SIG-M5 treated with dmso at 0.1 percent for 504 hours (cell line): Measurements from ENCODE around the gene ADH7.
A peak's percentile ranks its signal among the peaks of the same experiment; 100 is the strongest.

Source experiments
- DNase-seq: peaks from one replicate; lab custom pipeline; 2025; ENCODE audit not compliant: unreplicated experiment; lab: John Stamatoyannopoulos, UW

The ADH7 gene

DNA sequence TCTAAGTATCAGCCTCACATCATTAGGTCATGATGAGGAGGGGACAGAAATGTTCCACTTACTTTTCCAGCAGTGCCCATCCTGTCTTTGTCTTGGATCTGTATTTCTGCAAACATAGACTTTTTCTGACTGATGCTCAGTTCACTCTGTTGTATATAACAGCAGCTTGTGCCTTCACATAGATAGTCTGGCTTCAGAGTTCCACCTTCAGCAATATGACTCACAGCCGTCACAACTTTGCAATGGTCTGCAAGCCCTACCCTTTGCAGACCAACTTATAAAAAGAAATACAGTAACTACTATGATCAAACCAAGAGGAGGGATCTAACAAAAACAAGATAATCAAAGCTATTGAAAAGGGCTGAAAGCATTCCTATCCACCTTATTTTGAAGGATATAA, at the start of gene ADH7:
Gene ADH7, minus strand, starts transcription at position 189 of the 400 bp plus-strand sequence. Its CDS starts 109 bp downstream, at position 80.
- DNase-seq = no peak

DNA sequence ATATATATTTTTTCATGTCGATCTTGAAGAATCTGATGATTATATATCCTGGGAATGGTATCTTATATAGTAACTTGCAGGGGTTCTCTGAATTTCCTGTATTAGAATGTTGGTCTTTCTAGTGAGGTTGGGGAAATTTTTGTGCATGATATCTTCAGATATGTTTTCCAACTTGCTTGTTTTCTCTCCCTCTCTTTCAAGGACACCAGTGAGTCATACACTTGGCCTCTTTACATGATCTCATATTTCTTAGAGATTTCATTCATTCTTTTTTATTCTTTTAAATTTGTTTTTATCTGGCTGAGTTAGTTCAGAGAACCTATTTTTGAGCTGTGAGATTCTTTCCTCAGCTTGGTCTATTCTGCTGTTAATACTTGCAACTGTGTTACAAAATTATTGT, 48.5 kb upstream of the ADH7 start:
- DNase-seq = no peak

DNA sequence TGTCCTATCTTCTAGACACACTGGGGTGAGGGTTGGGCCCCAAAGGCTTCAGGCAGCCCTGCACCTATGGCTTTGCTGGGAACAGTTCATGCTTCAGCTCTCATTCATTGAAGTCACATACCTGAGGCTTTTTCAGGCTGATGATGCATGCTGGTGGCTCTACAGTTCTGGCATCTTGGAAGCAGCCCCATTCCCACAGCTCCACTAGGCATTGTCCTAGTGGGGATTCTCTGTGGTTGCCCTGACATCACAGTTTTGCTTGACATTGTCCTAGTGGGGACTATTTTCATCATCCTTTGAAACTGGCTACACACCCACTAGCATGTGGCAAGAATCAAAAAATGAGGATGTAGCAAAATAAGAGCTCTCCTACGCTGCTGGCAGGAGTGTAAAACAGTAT, 38.0 kb upstream of the ADH7 start:
- no peak for DNase-seq

DNA sequence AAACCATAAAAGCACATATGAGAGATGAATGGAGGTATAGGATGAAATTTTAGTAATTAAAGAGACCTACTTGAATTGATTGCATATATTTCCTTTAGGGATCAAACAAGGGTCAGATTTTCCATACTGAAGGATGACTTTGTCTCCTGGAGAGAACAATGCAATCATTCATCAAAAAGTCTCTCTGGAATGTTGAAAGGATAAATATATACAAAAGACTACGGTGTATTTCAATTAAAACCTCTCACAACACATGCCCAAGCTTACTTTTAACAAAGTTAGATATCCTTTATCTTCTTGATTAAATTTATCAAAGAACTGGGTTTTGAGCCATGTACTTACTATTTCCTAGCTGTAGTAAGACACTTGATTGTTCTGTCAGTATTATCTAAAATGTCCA, 36.8 kb upstream of the ADH7 start:
- DNase-seq = no peak

DNA sequence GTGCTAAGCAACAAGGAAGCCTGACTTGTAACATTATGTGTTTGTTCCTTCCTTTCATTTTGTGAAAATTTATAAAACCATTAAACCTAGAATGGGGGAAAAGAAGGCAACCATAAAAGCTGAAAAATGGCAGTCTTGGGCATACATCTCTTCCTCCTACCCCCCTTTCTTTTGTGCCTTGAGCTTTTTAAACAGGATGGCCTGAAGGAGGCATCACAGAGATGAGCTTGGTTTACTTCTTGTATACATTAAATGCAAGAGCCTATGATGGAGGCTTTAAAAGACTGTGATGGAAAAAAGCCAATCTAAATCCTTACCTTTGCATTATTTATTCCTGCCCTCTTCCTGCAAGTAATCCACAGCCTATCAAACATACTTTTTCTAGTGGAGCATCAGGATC, 36.2 kb upstream of the ADH7 start:
- DNase-seq = no peak

DNA sequence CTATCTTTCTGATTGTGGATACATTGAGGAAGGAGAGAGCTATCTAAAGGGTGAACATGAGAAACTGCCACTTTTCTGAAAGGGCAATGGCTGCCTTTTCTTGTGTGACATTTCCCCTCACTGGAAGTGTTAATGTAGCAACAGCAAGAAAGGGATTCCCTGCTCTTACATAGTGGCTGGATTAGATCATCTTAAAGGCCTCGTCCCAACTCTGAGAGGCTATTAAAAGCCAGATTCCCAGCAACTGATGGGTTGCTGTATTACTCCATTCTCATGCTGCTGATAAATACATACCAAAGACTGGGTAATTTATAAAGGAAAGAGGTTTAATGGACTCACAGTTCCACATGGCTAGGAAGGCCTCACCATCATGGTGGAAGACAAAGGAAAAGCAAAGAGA, 33.7 kb upstream of the ADH7 start:
- DNase-seq = no peak

DNA sequence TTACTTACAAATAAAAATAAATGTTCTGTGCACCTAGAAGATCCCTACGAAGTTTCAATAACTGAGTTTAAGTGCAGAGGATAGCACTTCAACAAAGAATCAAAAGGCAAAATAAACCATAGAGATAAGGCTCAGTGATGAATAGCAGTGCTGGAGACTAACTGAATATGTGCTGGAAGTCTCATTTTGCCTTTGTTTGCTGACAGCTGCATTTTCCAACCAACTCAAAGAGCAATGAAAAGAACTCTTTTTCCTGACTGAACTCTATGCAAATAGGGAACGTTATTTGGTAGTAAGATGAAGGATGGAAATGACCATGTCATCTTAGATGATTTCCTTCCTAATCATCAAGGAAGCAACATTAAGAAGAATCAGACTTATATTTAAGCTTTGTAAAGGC, 32.7 kb upstream of the ADH7 start:
- no peak for DNase-seq

DNA sequence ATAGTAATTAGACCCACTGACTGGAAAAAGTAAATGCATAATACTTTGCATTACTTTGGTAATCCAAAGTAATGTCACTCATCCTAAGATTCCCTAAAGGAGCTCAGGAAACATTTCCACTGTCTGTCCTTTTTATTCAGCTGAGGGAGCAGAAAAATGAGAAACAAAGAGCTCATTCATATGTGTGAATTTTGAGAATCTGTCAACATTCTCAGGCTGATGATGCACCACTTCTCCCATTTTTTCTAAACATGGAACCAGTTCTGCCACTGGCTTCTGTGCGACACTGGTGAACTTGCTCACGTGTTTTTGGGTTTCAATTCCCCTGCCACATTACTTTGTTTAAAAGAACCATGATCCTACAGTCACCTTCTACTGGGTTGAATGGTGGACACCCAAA, 28.4 kb upstream of the ADH7 start:
- no peak for DNase-seq

DNA sequence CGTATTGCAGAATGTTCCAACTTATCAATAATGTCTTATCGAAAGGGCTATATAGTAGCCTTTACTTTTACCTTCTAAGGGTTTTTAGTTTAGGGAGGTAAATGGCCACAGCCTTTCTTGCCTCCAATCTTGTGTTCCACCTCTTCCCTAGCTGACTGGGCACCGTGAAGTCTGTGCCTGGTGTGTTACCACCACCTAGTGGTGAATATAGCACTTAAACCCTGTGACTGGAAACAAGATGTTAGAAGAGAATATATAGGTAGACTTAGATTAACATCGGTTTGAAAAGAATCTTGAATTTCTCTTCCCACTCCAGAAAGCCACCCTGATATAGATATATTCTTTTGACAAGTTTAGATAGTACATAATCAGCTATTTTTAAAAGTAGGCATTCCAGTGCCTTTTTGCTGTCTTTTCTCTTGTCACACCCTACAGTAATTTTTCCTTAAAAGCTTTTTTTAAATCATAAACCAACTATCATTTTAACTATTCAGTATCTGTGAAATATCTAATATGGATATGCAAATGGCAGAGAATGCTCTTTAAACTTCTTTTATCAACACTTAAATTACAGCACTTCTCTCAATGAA, 27.8 kb upstream of the ADH7 start:
- peak; percentile 51 for DNase-seq

DNA sequence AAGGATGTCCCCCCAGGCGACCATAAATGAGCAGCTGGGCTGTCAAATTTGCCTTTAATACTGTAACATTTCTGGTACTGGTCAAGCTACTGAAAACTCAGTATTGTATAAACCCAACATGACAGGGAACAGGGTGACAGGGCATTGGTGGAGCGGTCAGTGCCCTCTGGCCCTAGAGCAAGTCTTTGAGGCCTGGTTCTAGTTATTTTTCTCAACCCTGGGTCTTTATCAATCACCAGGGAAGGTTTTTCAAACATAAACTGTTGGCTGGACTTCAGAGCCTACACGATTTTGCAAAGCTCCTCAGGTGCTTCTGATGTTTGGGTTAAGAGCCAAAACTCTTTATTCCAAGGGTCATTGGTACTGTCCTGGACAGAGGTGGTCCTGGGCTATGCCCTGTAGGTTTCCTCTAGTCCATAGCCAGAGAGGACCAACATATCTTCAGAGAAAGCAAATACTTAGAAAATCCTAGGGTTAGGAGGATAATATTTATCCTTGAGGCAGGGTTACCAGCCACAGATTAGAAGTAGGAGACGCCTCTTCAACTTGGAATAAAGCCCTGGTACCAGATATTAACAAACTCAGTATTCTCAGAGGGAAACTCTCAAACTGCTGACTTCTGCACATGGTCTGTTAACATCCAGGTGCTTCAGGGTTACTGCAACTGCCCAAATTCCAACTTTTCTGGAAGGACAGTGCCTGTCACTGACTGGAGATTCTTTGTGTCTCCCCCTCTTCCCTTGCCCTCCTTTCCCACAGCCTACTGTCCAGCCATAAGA, 26.7 kb upstream of the ADH7 start:
- no peak for DNase-seq

DNA sequence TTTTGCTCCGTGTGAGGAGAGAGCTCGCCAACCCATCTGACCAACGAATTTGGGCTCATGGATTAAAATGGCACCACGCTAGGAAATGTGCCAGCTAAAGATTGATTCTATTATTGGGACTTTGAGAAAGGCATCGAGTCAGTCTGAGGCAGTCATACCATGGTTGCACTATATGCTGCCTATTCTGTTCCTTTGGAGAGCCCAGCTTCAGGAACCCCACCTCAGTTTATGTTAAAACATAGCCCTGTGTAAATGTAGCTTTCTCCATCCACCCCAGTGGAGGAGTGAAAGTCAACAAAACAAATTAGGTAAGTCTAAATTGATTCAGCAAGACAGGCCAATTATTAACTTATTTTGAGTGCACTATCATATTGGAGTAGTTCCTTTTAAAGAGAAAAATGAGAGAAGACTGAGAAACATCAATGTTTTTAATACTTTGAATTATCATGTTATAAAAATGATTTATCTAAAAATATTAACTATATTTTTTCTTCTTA, 24.5 kb upstream of the ADH7 start:
- DNase-seq = no peak

DNA sequence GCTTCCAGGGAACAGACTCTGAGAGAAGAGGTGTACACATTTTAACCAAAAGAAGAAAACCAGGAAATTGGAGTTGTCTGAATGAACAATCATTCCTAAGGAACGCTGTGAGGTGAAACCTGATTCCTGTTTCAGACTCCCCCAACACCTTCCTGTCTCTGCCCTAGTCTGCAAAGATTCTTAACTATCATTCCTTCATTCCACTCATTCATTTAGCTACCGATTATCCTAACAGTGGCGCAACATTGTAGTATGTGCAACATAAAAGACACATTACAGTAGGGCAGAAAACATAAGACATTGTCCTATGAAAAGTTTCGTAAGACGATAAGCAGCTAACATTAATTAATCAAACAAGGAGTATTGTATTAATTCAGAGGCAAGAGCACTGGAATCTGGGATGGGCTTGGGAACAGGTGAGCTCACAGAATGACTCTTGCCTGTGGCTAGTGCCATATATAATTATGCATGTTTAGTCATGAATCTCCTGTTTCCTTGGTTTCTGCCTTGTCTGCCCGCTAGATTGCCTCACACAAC, 23.8 kb upstream of the ADH7 start:
- DNase-seq = no peak

DNA sequence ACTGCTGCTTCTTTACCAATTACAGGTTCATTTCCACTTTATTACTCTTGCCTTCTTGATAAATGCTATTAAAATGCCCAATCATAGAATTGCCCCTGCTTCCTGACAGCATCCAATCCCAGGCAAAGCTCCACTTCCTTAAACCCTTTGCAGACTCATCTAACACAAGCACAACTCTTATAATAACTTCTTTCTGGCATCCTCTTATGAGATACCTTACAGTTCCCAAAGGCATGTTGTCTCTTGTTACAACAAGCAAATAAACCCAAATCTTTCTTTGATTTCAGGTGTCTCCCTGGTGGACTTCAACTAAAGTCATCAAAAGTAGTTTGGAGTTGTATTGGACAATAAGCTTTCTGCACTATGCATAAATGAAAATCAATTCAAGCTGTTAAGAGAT, 22.5 kb upstream of the ADH7 start:
- DNase-seq = no peak

DNA sequence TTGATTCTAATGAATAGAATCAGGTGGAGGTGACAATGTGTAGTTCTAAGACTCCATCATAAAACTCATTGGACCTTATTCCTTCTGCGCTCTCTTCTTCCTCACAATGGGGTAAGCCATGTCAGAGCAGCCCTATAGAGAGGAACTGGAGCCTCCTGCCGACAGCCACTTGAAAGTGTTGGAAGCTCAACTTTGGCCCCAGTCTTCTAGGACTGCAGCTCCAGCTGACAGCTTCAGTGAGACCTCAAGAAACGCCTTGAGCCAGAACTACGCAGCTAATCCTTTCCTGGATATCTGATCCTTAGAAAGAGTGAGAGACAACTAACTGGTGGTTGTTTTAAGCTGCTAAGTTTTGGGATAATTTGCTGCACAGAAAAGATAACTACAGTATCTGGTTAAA, 22.1 kb upstream of the ADH7 start:
- peak; percentile 14 for DNase-seq

DNA sequence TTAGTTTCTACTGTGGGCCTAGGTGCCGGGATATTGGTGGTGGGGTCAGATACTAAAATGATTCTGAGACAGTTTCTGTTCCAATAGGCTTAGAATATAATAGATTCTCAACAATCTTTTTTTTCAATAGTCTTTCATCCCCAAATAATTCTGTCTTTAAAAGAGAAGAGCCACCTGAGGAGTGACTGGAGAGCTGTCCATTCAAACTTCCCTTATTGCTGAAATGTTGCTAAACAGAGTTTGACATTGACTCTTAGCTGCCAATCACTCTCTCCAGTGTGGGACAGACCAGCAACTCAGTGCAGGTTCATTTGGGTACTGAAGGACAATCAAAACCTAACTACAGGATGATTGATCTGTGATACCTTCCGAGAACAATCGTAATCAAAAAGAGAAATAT, 12.4 kb upstream of the ADH7 start:
- no peak for DNase-seq

DNA sequence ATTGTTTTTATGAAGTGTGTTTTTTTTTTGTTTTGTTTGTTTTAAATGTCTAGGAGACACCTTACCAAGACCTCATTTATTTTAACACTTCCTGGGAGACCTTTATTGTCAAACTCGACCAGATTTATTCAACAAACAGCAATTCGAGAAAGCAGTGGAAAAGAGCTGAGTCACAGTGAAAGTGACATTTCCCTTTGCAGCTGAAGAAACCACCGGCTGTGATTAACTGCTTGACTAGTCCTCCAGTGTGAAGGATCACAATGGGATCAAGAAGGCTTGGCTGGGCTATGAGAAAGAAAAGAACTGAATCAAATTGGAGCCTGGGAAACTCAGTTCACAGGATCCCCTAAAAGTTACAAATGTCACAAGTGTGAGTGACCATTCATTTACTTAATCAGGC, 11.9 kb upstream of the ADH7 start:
- DNase-seq = no peak

DNA sequence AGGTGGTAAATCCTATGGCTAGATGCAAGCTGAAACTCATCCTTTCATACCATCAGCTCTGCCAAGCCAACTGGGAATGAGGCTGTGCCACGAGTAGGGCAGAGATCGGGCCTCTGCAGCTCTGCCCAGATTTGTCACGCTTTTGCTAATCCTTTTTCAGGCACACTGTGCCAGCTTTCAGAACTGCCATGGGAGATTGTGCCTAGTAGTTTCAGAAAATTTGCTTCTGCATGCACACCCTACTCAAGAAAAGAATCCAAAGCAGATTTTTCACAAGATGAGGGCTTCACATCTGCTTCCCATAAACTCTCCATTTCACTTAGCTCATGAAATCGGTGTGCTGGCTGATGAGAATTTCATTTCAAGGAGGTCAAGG, 3.3 kb upstream of the ADH7 start:
- DNase-seq = no peak

DNA sequence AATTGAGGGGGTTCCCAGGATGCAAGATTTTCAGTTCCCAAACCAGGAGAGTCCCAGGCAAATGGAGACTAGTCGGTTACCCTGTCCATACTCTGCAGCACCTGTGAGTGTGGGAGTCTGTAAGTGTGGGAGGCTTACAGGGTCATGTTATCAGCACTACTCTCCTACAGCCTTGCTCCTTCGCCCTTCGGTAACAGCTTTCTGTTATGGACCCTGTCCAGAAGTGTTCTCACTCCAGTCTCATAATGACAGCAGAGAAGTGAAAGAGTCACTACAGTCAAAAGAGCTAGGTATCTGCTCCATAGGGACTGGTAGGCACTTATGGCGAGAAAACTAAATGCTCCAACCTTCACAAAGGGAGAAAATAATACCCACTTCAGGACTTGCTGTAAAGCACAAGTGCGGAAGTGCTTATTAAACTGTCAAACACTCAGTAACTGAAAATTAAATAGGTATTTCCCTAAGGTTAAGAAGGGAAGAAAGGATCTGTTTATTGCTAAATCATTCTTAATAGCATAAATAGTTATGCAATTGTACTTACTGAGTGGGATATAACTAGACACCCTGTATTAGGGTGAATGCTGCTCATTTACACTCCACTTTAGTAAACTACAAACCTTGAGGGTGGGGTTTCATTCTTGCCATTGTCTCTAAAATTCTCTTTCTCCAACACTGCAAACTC, 2.7 kb upstream of the ADH7 start:
- DNase-seq = no peak

DNA sequence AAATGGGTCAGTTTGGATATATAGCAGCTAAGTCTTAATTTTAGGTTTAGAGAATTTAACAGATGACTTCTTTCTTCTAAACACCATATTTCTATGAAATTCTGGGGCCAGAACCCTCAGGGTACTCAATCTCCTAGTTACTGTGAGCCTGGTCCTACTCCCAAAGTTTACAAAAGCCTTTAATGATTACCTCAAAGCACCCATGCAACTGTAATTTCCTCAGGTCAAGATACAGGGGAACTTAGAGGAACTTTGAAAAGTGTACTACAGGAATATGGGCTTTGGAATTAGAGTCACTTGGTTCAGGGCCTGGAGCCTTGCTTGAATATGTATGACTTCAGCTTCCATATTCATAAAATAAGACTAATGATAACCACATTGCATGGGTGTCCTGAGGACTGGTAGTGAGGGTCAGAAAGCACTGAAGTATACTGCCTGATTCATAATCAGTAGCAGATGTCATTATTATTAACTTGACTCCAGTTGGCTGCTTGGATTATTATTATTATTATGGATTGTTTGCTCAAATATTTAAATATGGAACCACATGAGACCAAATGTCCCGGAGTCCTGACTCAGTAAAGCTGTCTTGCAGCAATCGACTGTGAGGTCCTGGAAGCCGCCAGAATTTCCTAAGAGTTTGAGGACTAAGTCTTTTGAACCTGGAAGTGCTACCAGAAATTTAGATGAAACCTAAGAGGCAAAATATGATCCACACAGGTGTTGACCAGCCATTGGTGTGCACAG, 2.0 kb upstream of the ADH7 start:
- no peak for DNase-seq

DNA sequence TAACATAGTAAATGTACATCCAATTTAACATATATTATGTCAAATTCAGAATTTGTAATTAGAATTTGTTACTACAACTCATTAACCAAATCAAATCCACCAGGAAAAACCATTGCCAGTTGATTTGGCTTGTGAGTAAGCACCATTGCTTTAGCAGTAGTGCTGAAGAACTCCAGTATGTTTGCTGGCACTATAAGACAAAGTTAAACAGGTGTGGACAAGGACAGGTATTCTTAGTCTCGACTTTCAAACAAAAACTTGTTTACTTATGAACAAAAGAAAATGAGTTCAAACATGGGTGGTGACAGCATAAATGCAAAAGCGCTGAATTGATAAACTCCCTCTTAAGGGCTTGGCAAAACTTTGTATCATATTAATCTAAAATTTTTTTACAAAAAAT, 1.3 kb upstream of the ADH7 start:
- DNase-seq = no peak

DNA sequence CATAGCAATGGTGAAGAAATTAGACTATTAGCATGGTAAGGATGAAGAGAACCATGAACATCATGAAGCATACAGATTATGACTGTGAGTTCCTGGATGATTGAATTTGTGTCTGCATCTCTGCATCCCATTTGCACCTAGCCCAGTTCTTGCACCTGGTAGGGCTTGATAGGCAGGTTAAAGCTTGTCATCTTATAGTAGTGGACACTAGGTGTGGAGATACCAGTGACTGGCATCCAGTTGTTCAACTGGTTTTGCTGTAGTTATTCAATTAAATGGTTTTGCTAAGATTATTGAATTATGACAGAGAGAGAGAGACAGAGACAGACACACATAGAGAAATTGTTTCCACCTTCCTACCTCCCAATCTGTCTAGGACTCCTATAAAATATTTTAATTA, 5.0 kb downstream of the ADH7 start:
- peak; percentile 8 for DNase-seq
